A673 (cell line): ENCODE results near the gene CEND1.

Experiments used
- CTCF ChIP-seq: fragments of 300-800, 200-600 bp; sonication (generic); conservative IDR thresholded peaks from 2 replicates; pipeline ENCODE4 v1.5.1; 2017; ENCODE audit warnings: low read depth, mild to moderate bottlenecking, antibody characterized with exemption, low read length, moderate library complexity, mixed read lengths
- EZH2 ChIP-seq: fragments of 200-600 bp; sonication (generic); IDR thresholded peaks from 2 replicates; pipeline ENCODE4 v1.6.1; 2017; ENCODE audit warnings: borderline replicate concordance, low read depth, mild to moderate bottlenecking, mixed read lengths, antibody characterized with exemption, low read length; ENCODE audit not compliant: poor library complexity, severe bottlenecking

GRCh38 chr11:824942-825341, 35.1 kb upstream of the CEND1 start:
- TF ChIP-seq CTCF, result no peak
- no peak for TF ChIP-seq EZH2
